Choroid plexus epithelial cell (primary cell): ENCODE measurements around the gene RNF19B.
A peak's percentile ranks its signal among the peaks of the same experiment; 100 is the strongest.
"Not testable (repeated sequence)": the region's sequence is repeated elsewhere in the genome, so short reads cannot be mapped to it uniquely, and the experiment has no call there.

Source experiments
- DNase-seq: peaks from one replicate; pipeline ENCODE4 v3.0.0-alpha.2; 2010; ENCODE audit warnings: low read depth
- H3K4me3 ChIP-seq: 2 replicates; pipeline ENCODE4 v1.5.1; 2011; ENCODE audit warnings: low read depth, mild to moderate bottlenecking, control low read depth, low read length, moderate library complexity
- CTCF ChIP-seq: conservative IDR thresholded peaks from 2 replicates; pipeline ENCODE4 v1.5.1; 2011; ENCODE audit warnings: low read depth, mild to moderate bottlenecking, control low read depth, inconsistent platforms, low read length, moderate library complexity

RNF19B gene

GRCh38 chr1:32910319-32910718 lies 54.3 kb downstream of the RNF19B start:
- no peak for DNase-seq
- no peak for TF ChIP-seq CTCF
- no peak overlapping the region for H3K4me3 ChIP-seq

GRCh38 chr1:32907435-32907834 lies 57.2 kb downstream of the RNF19B start:
- TF ChIP-seq CTCF, result no peak
- peak; percentile 49 for DNase-seq
- no peak overlapping the region for H3K4me3 ChIP-seq

- no peak for DNase-seq
- TF ChIP-seq CTCF, result no peak
- no peak overlapping the region for H3K4me3 ChIP-seq
These were observed 58.0 kb downstream of the RNF19B start for GRCh38 chr1:32906654-32907053.

GRCh38 chr1:32905588-32905987 lies 59.0 kb downstream of the RNF19B start:
- not testable (repeated sequence) for DNase-seq, H3K4me3 ChIP-seq

- H3K4me3 ChIP-seq, result no peak overlapping the region
- no peak for TF ChIP-seq CTCF
- no peak for DNase-seq
These were observed 59.8 kb downstream of the RNF19B start for GRCh38 chr1:32904797-32905196.

- H3K4me3 ChIP-seq, result no peak overlapping the region
- no peak for TF ChIP-seq CTCF
- no peak for DNase-seq
These were observed 60.4 kb downstream of the RNF19B start for GRCh38 chr1:32903991-32904785.

- TF ChIP-seq CTCF, result no peak
- DNase-seq, result no peak
- H3K4me3 ChIP-seq, result no peak overlapping the region
These were observed 62.1 kb downstream of the RNF19B start for GRCh38 chr1:32902535-32902920.
